Subcutaneous abdominal adipose tissue (tissue), 5 donors: ENCODE results near the gene ZNF814.
"Not testable (repeated sequence)": the region's sequence is repeated elsewhere in the genome, so short reads cannot be mapped to it uniquely, and the experiment has no call there.

Experiments
- H3K27ac ChIP-seq: one replicate; pipeline ENCODE4 v1.7.0; 2013; ENCODE audit warnings: low read depth, mild to moderate bottlenecking, inconsistent platforms, low read length, moderate library complexity
- H3K27me3 ChIP-seq, 5 donors: one replicate each; pipeline ENCODE4 v1.7.0; 2013; ENCODE audit warnings: low read length in 5 of 5, inconsistent platforms in 1 of 5; ENCODE audit not compliant: control insufficient read depth in 5 of 5, insufficient read depth in 4 of 5
- H3K36me3 ChIP-seq, 5 donors: one replicate each; pipeline ENCODE4 v1.7.0; 2013; ENCODE audit warnings: low read length in 5 of 5; ENCODE audit not compliant: control insufficient read depth in 5 of 5, insufficient read depth in 5 of 5
- H3K4me1 ChIP-seq, 5 donors: one replicate each; pipeline ENCODE4 v1.7.0; 2013; ENCODE audit warnings: low read length in 5 of 5, mild to moderate bottlenecking in 3 of 5, moderate library complexity in 1 of 5; ENCODE audit not compliant: control insufficient read depth in 5 of 5, insufficient read depth in 5 of 5
- H3K4me3 ChIP-seq, 5 donors: one replicate each; pipeline ENCODE4 v1.7.0; 2013; ENCODE audit warnings: low read length in 5 of 5, low read depth in 1 of 5
- H3K9ac ChIP-seq, 5 donors: one replicate each; pipeline ENCODE4 v1.7.0; 2013; ENCODE audit warnings: low read length in 5 of 5, mild to moderate bottlenecking in 4 of 5, moderate library complexity in 3 of 5
- H3K9me3 ChIP-seq, 5 donors: one replicate each; pipeline ENCODE4 v1.7.0; 2013; ENCODE audit warnings: low read length in 5 of 5; ENCODE audit not compliant: control insufficient read depth in 5 of 5
- donor health status: healthy.
- donor health status: healthy.
- donor health status: healthy.
- donor health status: healthy.
- donor health status: healthy.

ZNF814 gene

GRCh38 chr19:57900311-57900710, 11.5 kb upstream of the ZNF814 start:
- Histone ChIP-seq H3K27ac (no peak overlapping the region), H3K36me3 (peaks cover 0 to 7% (median 0%) of the 10 kb centered on the region in 5 donors), H3K9ac (no peak overlapping the region), H3K9me3 (peaks cover 0 to 6% (median 4%) of the 10 kb centered on the region in 5 donors), H3K27me3 (no peaks in the 10 kb centered on the region), H3K4me1 (no peaks in the 10 kb centered on the region), H3K4me3 (no peak overlapping the region)

- not testable (repeated sequence) for H3K27ac ChIP-seq, H3K9ac ChIP-seq, H3K36me3 ChIP-seq, H3K4me3 ChIP-seq, H3K27me3 ChIP-seq
- H3K9me3 ChIP-seq: peaks cover 0 to 15% (median 3%) of the 10 kb centered on the region in 5 donors
- H3K4me1 ChIP-seq: peaks cover 0 to 17% (median 13%) of the 10 kb centered on the region in 5 donors
Measured at GRCh38 chr19:57890706-57891105, 1.9 kb upstream of the ZNF814 start.

GRCh38 chr19:57888107-57888559, 704 bp downstream of the ZNF814 start:
- Histone ChIP-seq H3K4me1 (peaks cover 0 to 17% (median 13%) of the 10 kb centered on the region in 5 donors), H3K9ac (peak overlapping the region in 4 of 5 donors; percentile 73 to 88 (median 79)), H3K4me3 (peak overlapping the region; percentile 85 to 99 (median 92)), H3K27me3 (no peaks in the 10 kb centered on the region), H3K9me3 (peaks cover 0 to 15% (median 5%) of the 10 kb centered on the region in 5 donors), H3K27ac (no peak overlapping the region), H3K36me3 (peaks cover 0 to 6% (median 2%) of the 10 kb centered on the region in 5 donors)

GRCh38 chr19:57887195-57887941, 1.5 kb downstream of the ZNF814 start:
- H3K4me3 ChIP-seq: peak overlapping the region in 3 of 5 donors; percentile 85 to 99 (median 92)
- H3K27ac ChIP-seq: no peak overlapping the region
- H3K27me3 ChIP-seq: no peaks in the 10 kb centered on the region
- no peak overlapping the region for H3K9ac ChIP-seq
- peaks cover 0 to 17% (median 13%) of the 10 kb centered on the region in 5 donors for H3K4me1 ChIP-seq
- H3K36me3 ChIP-seq: peaks cover 0 to 6% (median 2%) of the 10 kb centered on the region in 5 donors
- H3K9me3 ChIP-seq: peaks cover 0 to 15% (median 5%) of the 10 kb centered on the region in 5 donors

- Histone ChIP-seq H3K27me3 (no peaks in the 10 kb centered on the region), H3K4me3 (no peak overlapping the region), H3K4me1 (peaks cover 0 to 17% (median 13%) of the 10 kb centered on the region in 5 donors), H3K9me3 (peaks cover 0 to 15% (median 5%) of the 10 kb centered on the region in 5 donors), H3K9ac (no peak overlapping the region), H3K27ac (no peak overlapping the region), H3K36me3 (peaks cover 0 to 6% (median 2%) of the 10 kb centered on the region in 5 donors)
Measured at GRCh38 chr19:57886046-57886445, 2.8 kb downstream of the ZNF814 start.

GRCh38 chr19:57873883-57874799, 14.7 kb downstream of the ZNF814 start:
- peak overlapping the region in 4 of 5 donors; percentile 25 to 40 (median 38) for H3K4me3 ChIP-seq
- peak overlapping the region in 1 of 5 donors; percentile 98 for H3K9ac ChIP-seq
- H3K27me3 ChIP-seq, H3K27ac ChIP-seq: not testable (repeated sequence)
- peaks cover 0 to 18% (median 0%) of the 10 kb centered on the region in 5 donors for H3K4me1 ChIP-seq
- H3K9me3 ChIP-seq: peaks cover 38 to 68% (median 54%) of the 10 kb centered on the region in 5 donors
- H3K36me3 ChIP-seq: peaks cover 10 to 23% (median 14%) of the 10 kb centered on the region in 5 donors

- Histone ChIP-seq H3K27ac (no peak overlapping the region), H3K27me3 (peaks cover 0 to 10% (median 0%) of the 10 kb centered on the region in 5 donors), H3K36me3 (peaks cover 12 to 32% (median 22%) of the 10 kb centered on the region in 5 donors), H3K4me3 (peak overlapping the region in 4 of 5 donors; percentile 6 to 36 (median 28)), H3K9me3 (peaks cover 40 to 75% (median 55%) of the 10 kb centered on the region in 5 donors), H3K4me1 (peaks cover 0 to 18% (median 0%) of the 10 kb centered on the region in 5 donors), H3K9ac (no peak overlapping the region)
Measured at GRCh38 chr19:57872450-57872849, 16.4 kb downstream of the ZNF814 start.

GRCh38 chr19:57870225-57870624, 18.6 kb downstream of the ZNF814 start:
- peak overlapping the region in 2 of 5 donors; percentile 8 to 49 for H3K4me3 ChIP-seq

GRCh38 chr19:57869655-57870054, 19.2 kb downstream of the ZNF814 start:
- not testable (repeated sequence) for H3K4me3 ChIP-seq
- H3K36me3 ChIP-seq: peaks cover 17 to 45% (median 38%) of the 10 kb centered on the region in 5 donors
- H3K9me3 ChIP-seq: peaks cover 49 to 71% (median 54%) of the 10 kb centered on the region in 5 donors

More at GRCh38 chr19:57870225-57870624, 18.6 kb downstream of the ZNF814 start:
- no peak overlapping the region for H3K9ac ChIP-seq
- H3K36me3 ChIP-seq: peaks cover 12 to 40% (median 32%) of the 10 kb centered on the region in 5 donors
- H3K27ac ChIP-seq: no peak overlapping the region
- peaks cover 0 to 18% (median 0%) of the 10 kb centered on the region in 5 donors for H3K4me1 ChIP-seq
- peaks cover 0 to 10% (median 0%) of the 10 kb centered on the region in 5 donors for H3K27me3 ChIP-seq
- peaks cover 47 to 72% (median 54%) of the 10 kb centered on the region in 5 donors for H3K9me3 ChIP-seq

More at GRCh38 chr19:57869655-57870054, 19.2 kb downstream of the ZNF814 start:
- peaks cover 0 to 18% (median 0%) of the 10 kb centered on the region in 5 donors for H3K4me1 ChIP-seq
- not testable (repeated sequence) for H3K27ac ChIP-seq, H3K27me3 ChIP-seq, H3K9ac ChIP-seq
